Activated CD8-positive, alpha-beta memory T cell treated with anti-CD3 and anti-CD28 coated beads for 48 hours (primary cell): Measurements from ENCODE around the gene LRRC4C.

ENCODE experiments used
- DNase-seq, 3 experiments: peaks; one replicate each; pipeline ENCODE4 v3.0.0-alpha.2; 2020; ENCODE audit warnings: low read depth in 2 of 3, low spot score in 2 of 3

Gene LRRC4C

GRCh38 chr11:41459465-41460401, at the start of gene LRRC4C:
Gene LRRC4C (minus strand): TSS chr11:41459652.
- DNase-seq = no peak

GRCh38 chr11:41508121-41508520, 48.7 kb upstream of the LRRC4C start:
- no peak for DNase-seq

GRCh38 chr11:41499429-41499828, 40.0 kb upstream of the LRRC4C start:
- DNase-seq = no peak

GRCh38 chr11:41498726-41499125, 39.3 kb upstream of the LRRC4C start:
- DNase-seq = no peak

GRCh38 chr11:41497974-41498373, 38.5 kb upstream of the LRRC4C start:
- no peak for DNase-seq

- no peak for DNase-seq
Observed at GRCh38 chr11:41494716-41495115, 35.3 kb upstream of the LRRC4C start.

GRCh38 chr11:41486424-41486823, 27.0 kb upstream of the LRRC4C start:
- DNase-seq = no peak

- no peak for DNase-seq
Observed at GRCh38 chr11:41483956-41484355, 24.5 kb upstream of the LRRC4C start.

- DNase-seq = no peak
Observed at GRCh38 chr11:41479179-41479578, 19.7 kb upstream of the LRRC4C start.

GRCh38 chr11:41461057-41461681, 1.7 kb upstream of the LRRC4C start:
- no peak for DNase-seq

- no peak for DNase-seq
Observed at GRCh38 chr11:41458641-41459040, 811 bp downstream of the LRRC4C start.

- no peak for DNase-seq
Observed at GRCh38 chr11:41458154-41458553, 1.3 kb downstream of the LRRC4C start.

- DNase-seq = no peak
Observed at GRCh38 chr11:41457216-41458014, 2.0 kb downstream of the LRRC4C start.

- DNase-seq = no peak
Observed at GRCh38 chr11:41456269-41456668, 3.2 kb downstream of the LRRC4C start.

GRCh38 chr11:41451011-41451410, 8.4 kb downstream of the LRRC4C start:
- no peak for DNase-seq

- DNase-seq = no peak
Observed at GRCh38 chr11:41449483-41450050, 9.9 kb downstream of the LRRC4C start.

- no peak for DNase-seq
Observed at GRCh38 chr11:41446566-41446965, 12.9 kb downstream of the LRRC4C start.

- DNase-seq = no peak
Observed at GRCh38 chr11:41446107-41446506, 13.3 kb downstream of the LRRC4C start.

GRCh38 chr11:41437006-41437490, 22.4 kb downstream of the LRRC4C start:
- DNase-seq = no peak

- DNase-seq = no peak
Observed at GRCh38 chr11:41435531-41435930, 23.9 kb downstream of the LRRC4C start.

GRCh38 chr11:41431784-41432183, 27.7 kb downstream of the LRRC4C start:
- DNase-seq = no peak
